ENCODE measurements around the gene TOM1.
A peak's percentile ranks its signal among the peaks of the same experiment; 100 is the strongest.

Gene TOM1

DNA sequence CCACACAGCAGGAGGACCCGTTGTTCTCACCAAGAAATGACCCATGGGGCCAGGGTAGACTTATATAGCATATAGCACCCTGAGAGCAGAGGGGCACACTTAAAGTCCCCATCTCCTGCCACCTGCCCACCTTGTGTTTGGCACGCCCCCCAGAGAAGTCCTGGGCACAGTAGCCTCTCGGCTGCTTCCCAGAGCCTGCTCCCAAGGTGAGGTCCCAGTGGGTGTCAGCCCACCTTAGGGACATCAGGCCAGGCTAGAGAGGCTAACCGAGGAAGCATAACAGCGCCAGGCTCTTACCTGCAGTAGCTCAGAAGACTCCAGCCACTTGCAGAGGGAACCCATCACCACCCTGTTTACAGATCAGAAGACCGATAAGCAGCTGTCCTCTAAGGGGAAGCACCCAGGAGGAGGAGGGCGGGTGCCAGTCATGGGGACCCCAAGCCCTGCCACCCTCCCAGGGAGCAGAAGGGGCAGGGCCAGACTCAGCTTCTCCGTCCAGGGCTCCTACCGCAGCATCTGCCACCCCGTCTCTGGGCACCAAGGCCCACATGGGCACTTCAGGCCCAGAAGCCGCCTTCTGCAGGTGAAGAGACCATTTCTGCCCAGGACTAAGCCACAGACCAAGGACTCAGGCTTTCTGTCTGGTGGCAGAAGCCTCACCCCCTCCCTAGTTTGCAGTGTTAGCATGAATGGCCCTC, 46.3 kb downstream of the TOM1 start:
- Mint-ChIP-seq H3K4me3 (no peak overlapping the region), H3K27me3 (no peaks in the 10 kb centered on the region), H3K36me3 (peaks cover 5% of the 10 kb centered on the region), H3K27ac (no peak overlapping the region), H3K4me1 (peaks cover 7% of the 10 kb centered on the region), H3K9me3 (no peaks in the 10 kb centered on the region)

DNA sequence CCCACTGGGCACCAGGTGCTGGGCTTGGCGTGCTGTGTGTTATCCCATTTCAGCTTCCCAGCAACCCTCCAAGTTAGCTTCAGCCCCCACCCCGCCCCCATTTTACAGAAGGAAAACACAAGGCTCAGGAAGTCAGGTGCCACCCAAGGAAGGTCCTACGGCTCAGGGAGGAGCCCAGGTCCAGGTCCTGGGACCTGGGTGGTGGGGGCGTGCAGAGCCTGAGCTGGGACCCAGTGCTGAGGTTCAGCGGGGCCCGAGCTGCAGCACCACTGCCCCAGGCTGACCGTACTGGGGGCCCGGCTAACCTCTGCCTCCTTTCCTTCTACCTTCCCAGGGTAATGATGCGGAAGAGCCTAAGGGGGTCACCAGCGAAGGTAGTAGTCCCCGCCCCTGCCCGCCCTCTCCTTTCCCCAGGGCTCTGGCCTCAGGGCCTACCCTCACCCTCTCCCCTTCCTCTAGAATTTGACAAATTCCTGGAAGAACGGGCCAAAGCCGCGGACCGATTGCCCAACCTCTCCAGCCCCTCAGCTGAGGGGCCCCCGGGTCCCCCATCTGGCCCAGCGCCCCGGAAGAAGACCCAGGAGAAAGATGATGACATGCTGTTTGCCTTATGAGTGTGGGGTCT, 47.0 kb downstream of the TOM1 start:
- Mint-ChIP-seq H3K27ac (no peak overlapping the region), H3K4me1 (peaks cover 15% of the 10 kb centered on the region), H3K9me3 (no peaks in the 10 kb centered on the region)

DNA sequence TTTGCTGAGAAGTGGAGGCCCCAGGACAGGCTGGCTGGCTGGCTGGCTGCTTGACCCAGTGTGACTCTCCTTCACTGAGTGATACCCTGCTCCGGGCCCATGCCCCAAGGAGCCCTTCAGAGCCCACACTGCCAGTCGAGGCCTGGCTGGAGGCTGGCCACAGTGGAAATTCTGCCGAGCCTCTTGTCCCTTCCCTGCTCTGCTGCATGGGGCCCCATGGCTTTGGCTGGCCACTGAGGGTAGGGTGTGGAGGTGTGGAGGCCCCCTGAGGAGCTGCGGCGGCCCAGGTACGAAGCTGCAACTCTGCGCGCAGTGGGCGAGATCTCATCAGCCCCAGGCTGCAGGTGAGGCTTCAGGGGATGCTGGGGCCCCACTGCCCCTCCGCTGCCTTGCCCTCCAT, 47.8 kb downstream of the TOM1 start:
- Mint-ChIP-seq H3K27me3 (no peaks in the 10 kb centered on the region), H3K4me3 (no peak overlapping the region), H3K36me3 (peaks cover 4% of the 10 kb centered on the region), H3K9me3 (no peaks in the 10 kb centered on the region), H3K27ac (no peak overlapping the region), H3K4me1 (peaks cover 22% of the 10 kb centered on the region)

More for the DNA sequence above, 47.0 kb downstream of the TOM1 start:
- no peaks in the 10 kb centered on the region for H3K27me3 Mint-ChIP-seq
- H3K36me3 Mint-ChIP-seq, result peaks cover 4% of the 10 kb centered on the region
- H3K4me3 Mint-ChIP-seq, result no peak overlapping the region

DNA sequence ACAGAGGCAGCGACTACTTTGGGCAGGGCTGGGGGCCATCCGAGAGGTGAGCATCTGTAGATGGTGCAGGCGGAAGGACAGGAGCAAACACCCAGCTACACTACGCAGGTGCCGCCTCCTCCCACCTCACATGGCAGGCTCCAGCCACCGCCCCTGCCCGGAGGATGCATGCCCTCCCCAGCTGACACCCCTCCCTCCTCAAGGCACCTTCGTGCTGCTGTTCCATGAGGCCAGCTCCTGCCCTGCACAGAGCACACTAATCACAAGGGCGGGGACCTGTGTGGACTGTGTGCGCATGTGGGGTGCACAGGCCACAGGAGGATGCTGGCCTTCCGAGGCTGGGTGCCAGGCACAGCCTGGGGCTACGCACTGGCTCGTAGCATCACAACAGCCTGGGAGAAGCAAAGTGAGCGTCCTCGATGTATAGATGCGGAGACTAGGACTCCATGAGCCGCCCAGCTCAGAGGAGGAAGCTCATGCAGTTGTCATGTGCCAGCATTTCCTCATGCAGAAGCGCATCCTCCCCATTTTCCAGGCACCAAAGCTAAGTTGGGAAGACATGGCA, 48.4 kb downstream of the TOM1 start:
- Mint-ChIP-seq H3K27me3 (no peaks in the 10 kb centered on the region), H3K27ac (no peak overlapping the region), H3K36me3 (peaks cover 4% of the 10 kb centered on the region), H3K4me3 (no peak overlapping the region), H3K9me3 (no peaks in the 10 kb centered on the region), H3K4me1 (peaks cover 25% of the 10 kb centered on the region)

DNA sequence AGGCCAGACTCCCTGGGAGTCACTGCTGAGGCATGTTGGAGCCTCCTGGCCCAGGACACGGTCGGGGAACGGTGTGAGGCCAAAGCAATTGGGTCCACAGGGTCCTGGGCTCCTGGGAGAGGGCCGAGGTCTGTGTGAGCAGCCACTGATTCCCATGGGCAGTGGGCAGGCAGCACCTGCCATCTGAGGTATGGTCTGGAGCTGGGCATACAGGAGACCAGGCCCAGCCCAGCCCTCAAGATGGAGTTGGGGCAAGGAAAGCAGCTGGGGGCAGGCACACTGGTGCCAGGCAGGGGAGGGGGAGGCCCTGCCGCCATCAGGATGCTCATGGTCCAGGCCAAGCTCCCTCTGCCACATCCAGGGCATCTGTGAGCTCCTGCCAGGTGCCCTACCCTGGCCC, 49.0 kb downstream of the TOM1 start:
- no peak overlapping the region for H3K27ac Mint-ChIP-seq
- H3K4me3 Mint-ChIP-seq, result no peak overlapping the region
- H3K27me3 Mint-ChIP-seq, result no peaks in the 10 kb centered on the region
- H3K4me1 Mint-ChIP-seq, result peaks cover 25% of the 10 kb centered on the region
- no peaks in the 10 kb centered on the region for H3K9me3 Mint-ChIP-seq
- peaks cover 4% of the 10 kb centered on the region for H3K36me3 Mint-ChIP-seq

DNA sequence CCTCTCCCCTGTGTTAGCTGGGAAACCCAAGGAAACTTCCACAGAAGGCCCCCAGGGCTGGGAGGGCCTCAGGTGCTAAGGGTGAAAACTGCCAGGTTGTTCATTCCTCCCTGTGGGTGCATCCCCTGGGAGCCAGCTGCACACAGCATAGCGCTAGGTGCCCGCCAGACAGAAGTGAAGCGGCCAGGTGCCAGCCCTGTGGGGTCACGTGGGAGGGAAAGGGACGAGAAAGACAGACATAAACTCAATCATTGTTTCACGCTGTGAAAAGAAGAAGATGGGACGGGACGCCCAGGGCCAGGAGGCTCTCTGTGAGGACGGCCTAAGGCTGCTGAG, 49.6 kb downstream of the TOM1 start:
- Mint-ChIP-seq H3K27ac (no peak overlapping the region), H3K36me3 (peaks cover 4% of the 10 kb centered on the region), H3K4me3 (no peak overlapping the region), H3K9me3 (no peaks in the 10 kb centered on the region), H3K4me1 (peaks cover 25% of the 10 kb centered on the region), H3K27me3 (no peaks in the 10 kb centered on the region)

DNA sequence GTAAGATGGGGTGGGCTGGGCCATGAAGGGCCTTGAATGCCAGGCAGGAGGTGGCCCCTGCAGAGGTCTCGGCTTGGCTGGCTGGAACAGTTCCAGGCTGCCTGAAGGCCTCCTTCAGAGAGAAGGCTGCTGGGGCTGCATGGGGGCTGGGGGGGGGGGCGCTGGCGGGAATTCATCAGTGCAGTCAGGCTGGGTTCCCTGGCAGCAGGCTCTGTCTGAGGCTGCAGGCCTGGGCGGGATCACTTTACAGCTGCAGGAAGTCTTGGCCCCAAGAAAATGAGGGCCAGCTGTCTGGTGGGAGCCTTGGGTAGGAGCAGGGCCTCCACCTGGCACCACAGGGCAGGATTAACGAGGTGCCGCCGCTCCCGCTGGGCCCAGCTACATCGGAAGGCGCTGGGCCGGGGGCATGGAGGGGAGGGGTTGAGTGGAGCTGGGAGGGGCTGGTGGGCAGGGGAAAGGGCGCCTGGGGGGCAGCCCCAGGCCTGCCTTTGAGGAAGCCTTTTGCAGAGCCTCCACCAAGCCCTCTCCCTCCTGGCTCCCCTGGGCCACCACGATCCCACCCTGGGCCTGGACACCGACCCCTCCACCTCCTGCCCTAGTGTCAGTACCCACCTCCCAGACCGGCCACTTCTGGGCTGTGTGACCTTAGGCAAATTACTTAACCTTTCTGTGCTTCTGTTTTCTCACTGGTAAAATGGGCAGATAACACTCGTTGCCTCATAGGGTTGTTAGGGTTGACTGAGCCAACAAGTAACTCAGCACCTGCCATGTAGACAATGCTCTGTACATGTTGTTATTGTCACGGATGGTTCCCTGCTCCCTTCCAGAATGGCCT, 50.2 kb downstream of the TOM1 start:
- H3K36me3 Mint-ChIP-seq, result peaks cover 2% of the 10 kb centered on the region
- H3K27ac Mint-ChIP-seq, result no peak overlapping the region
- no peak overlapping the region for H3K4me3 Mint-ChIP-seq
- H3K27me3 Mint-ChIP-seq, result no peaks in the 10 kb centered on the region
- H3K9me3 Mint-ChIP-seq, result no peaks in the 10 kb centered on the region
- H3K4me1 Mint-ChIP-seq, result peaks cover 25% of the 10 kb centered on the region

DNA sequence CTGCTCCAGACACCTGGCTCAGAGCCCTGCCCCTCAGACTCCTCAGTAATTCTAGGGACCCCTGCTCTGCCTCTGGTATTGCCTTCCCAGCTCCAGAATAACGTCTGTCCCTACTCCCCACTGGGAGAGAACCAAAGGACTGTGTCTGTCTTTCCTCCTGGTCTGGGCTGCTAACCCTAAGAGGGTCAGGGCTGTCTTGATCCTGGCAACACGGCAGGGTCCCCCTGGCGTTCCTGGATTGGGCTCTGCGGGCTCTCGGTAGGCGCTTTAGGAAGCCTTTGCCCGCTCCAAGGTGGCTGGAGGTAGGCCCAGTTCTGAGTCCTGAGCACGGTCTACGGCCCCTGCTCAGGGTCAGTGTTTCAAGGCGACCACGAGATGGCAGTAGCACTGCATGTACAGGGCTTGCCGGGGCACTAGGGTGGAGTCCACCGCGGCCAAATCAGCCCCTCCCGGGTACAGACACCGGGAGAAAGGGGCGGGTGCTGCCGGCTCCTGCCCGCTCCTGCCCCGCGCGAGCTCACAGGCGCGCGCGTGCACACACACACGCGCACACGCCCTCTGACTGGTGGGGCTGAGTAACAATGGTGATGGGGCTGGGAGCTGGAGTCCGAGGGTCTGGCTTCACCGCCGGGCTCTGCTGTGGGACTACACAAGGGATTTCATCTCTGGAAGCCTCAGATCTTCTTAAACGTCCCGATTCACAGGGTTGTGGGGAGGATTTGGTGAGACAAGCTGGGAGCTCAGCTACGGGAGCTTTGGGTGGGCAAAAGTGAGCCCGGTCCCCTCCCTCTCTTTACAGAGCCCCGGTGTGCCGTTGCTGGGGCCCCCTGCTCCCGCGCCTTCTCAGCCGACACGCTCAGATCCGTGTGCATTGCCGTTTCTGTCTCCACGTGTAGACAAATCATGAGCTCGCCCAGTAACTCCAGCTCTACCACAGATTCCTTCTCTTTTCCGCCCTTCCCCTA, 51.1 kb downstream of the TOM1 start:
- no peaks in the 10 kb centered on the region for H3K9me3 Mint-ChIP-seq

DNA sequence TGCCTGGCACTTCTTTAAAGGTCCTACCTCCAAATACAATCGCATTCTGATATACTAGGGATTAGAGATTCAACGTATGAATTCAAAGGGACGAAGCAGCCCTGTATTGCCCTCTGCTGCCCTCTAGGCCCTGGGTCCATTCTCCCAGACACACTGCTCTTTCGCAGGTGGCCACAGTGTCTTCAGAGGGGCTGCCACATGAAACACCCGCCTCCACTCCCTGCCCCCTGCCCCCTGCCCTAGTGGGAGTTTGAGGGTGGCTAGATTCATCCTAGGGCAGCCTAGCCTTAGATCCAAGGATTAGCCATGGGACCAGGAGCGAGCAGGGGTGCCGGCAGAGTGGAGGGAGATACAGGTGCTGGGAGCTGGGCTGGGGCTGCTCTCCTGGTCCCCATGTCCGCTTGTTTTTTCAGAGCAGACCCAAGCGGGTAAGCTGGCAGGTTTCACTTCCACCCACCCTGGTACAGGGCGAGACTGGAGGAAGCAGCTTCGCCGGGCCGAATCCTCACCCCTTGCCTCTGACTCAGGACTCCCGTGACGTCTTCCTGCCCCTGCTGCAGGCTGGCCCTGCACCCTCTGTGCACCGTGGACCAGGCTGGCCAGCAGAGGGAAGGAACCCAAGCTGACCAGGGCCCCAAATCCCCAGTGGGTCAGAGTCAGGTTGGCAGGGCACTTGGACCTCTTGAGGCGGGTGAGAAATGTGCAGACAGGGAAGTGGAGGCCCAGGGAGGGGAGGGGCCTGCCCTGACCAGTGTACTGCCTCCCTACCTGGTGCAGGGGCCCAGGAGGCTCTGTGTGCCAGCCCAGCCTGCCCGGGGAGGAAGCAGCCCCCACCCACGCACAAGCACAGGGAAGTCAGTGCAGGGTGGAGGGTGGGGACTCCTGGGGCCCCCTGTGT, 52.8 kb downstream of the TOM1 start:
- H3K9me3 Mint-ChIP-seq, result no peaks in the 10 kb centered on the region
- peaks cover 2% of the 10 kb centered on the region for H3K36me3 Mint-ChIP-seq
- H3K27ac Mint-ChIP-seq, result no peak overlapping the region
- peak overlapping the region; percentile 83 for H3K4me3 Mint-ChIP-seq
- peaks cover 1% of the 10 kb centered on the region for H3K27me3 Mint-ChIP-seq
- H3K4me1 Mint-ChIP-seq, result peaks cover 25% of the 10 kb centered on the region

More for the DNA sequence above, 51.1 kb downstream of the TOM1 start:
- peaks cover 2% of the 10 kb centered on the region for H3K36me3 Mint-ChIP-seq
- H3K4me3 Mint-ChIP-seq, result peak overlapping the region; percentile 83
- H3K27me3 Mint-ChIP-seq, result peaks cover 1% of the 10 kb centered on the region
- H3K4me1 Mint-ChIP-seq, result peaks cover 25% of the 10 kb centered on the region
- no peak overlapping the region for H3K27ac Mint-ChIP-seq

DNA sequence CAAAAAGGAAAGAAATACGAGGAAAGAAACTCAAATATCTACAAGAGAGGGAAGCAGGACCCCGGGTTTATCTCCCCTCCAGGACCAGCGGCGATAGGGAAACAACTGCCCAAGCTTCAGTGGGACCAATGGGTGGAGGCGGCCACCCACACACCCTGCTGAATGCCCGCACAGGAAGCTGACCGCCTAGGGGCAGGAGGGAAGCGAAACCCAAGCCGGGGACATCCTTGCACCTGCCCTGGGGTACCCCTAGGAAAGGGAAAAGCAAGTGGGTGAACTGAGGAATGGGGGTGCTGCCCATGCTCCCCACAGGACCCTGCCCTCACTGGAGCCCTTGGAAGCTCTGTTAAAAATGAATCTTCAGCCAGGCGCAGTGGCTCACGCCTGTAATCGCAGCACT, 53.6 kb downstream of the TOM1 start:
- Mint-ChIP-seq H3K27me3 (peaks cover 1% of the 10 kb centered on the region), H3K27ac (no peak overlapping the region), H3K9me3 (no peaks in the 10 kb centered on the region), H3K4me3 (no peak overlapping the region), H3K4me1 (peaks cover 25% of the 10 kb centered on the region), H3K36me3 (no peaks in the 10 kb centered on the region)

DNA sequence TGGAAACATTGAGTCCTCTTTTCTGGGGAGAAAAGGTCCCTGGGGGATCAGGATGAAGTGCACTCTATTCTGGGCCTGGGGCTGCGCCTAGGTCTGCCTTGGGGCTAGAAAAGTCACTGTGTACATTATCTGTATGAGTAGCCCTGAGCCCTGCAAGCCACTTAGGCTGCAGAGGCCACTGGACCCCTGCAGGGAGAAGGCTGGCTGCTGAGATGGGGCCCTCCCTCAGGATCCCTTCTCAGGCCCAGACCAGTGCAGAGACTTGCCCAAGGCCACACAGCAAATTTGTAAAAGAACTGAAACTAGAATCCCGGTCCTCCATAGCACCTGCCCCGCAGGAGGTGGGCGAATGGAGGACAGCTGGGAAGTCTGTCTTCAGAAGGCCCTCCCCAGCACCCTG, 54.4 kb downstream of the TOM1 start:
- H3K9me3 Mint-ChIP-seq, result no peaks in the 10 kb centered on the region
- peaks cover 1% of the 10 kb centered on the region for H3K27me3 Mint-ChIP-seq
- no peaks in the 10 kb centered on the region for H3K36me3 Mint-ChIP-seq
- no peak overlapping the region for H3K27ac Mint-ChIP-seq
- no peak overlapping the region for H3K4me3 Mint-ChIP-seq
- peaks cover 25% of the 10 kb centered on the region for H3K4me1 Mint-ChIP-seq

DNA sequence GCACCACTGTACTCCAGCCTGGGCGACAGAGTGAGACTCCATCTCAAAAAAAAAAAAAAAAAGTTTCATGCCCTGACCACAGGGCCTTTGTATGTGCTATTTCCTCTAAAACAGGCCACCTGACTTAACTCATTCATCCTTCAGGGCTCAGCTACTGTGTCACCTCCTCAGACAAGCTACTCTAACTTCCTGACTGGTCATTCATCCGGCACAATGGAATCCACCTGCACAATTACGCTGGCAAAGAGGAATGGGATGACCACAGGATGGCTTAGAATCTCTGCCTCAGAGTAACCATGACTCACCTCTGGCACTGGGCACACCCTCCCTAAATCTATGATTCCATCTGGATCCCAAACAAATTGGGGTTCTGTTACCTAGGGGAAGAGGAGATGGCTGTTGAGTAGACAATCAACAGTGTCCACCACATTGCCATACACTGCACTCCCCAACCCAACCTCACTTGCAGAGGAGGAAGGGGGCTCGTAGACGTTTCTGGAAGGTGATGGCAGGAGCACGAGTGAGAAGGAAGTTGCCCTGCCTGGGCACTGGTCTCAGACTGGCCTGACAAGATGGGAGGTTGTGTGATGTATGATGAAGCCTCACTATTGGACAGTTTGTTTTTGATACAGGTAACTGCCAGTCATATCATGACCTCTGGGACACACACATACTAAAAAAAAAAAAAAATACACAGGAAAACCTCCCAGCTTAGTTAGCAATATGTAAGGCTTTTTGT, 58.4 kb downstream of the TOM1 start:
- peaks cover 1% of the 10 kb centered on the region for H3K27me3 Mint-ChIP-seq
- H3K27ac Mint-ChIP-seq, result no peak overlapping the region
- H3K4me3 Mint-ChIP-seq, result no peak overlapping the region
- H3K4me1 Mint-ChIP-seq, result no peaks in the 10 kb centered on the region
- H3K9me3 Mint-ChIP-seq, result no peaks in the 10 kb centered on the region
- H3K36me3 Mint-ChIP-seq, result no peaks in the 10 kb centered on the region

DNA sequence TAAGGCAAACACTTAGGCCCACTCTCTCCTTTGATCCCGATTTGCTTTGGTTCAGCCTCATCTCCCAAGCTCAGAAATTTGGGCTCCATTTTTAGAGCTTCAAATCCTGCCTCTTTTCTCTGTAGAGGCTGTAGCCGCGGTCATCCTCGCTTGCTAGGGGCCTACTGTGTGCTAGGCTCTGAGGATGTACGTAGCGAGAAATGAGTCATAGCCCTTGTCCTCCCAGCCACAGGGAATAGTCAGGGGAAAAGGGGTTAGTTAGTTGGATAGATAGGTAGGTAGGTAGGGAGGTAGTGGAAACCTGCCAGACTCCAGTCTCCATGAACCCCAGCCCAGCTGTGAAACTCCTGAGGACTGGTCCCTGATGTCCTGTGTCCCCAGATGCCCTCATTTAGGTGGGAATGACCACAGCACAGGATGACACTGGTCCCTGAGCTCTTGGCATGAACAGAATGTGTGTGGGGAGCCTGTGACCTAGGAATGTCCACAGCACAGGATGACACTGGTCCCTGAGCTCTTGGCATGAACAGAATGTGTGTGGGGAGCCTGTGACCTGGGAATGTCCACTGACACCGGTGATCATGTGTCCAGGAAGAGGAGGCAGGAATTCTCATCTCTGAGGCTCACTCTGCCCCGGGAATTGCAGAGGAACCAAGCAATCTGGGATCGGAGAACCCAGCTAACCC, 59.8 kb downstream of the TOM1 start:
- Mint-ChIP-seq H3K4me1 (no peaks in the 10 kb centered on the region), H3K27ac (no peak overlapping the region), H3K27me3 (peaks cover 1% of the 10 kb centered on the region), H3K36me3 (no peaks in the 10 kb centered on the region), H3K9me3 (no peaks in the 10 kb centered on the region), H3K4me3 (no peak overlapping the region)
